T-helper 22 cell (primary cell): Measurements from ENCODE around the gene LRRC36.

Experiments
- DNase-seq: peaks from one replicate; pipeline ENCODE4 v3.0.0-alpha.2; 2020; ENCODE audit warnings: low read depth

The LRRC36 gene

DNA sequence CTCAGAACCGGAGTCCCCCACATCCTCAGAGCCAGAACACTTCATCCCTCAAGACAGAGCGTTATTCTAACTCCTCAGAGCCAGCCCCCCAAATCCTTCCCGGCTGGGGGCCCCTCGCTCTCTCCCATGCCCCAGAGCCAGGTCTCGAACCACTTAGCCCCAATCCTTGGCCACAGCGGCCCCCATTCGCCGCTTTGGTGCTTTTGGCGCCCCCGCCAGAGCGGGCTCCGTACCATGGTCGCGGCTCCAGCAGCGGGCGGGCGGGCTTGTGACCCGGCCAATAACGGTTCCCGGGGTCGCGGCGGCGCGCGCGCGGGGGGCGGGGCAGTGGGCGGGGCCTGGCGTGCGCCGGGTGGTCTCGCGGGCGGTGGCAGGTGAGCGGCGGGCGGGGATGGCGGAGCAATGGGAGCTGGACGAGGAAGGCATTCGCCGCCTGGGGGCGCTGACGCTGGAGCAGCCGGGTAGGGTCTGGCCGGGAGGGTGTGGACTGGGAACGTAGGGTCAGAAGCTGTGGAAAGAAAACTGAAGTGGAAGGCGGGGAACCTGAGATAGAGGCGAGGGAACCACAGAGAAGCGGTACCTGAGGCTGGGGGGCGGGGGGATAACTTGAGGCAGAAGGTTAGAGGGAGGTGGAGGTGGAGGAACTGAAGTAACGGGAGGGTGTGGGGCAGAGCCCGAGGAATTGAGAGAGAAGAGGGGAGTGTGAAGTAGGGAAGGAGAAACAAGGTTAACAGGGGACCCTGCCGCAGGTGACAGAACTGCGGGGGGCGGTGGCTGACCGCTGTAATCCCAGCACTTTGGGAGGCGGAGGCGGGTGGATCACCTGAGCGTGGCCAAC, at the start of gene LRRC36, which contains the start of gene KCTD19:
TSS of gene LRRC36 (plus strand) at position 344 of the 838 bp plus-strand sequence. CDS start at position 392, 48 bp downstream.
TSS of gene KCTD19 (minus strand) at position 270 of the 838 bp plus-strand sequence. CDS start at position 236, 34 bp downstream.
- no peak for DNase-seq

DNA sequence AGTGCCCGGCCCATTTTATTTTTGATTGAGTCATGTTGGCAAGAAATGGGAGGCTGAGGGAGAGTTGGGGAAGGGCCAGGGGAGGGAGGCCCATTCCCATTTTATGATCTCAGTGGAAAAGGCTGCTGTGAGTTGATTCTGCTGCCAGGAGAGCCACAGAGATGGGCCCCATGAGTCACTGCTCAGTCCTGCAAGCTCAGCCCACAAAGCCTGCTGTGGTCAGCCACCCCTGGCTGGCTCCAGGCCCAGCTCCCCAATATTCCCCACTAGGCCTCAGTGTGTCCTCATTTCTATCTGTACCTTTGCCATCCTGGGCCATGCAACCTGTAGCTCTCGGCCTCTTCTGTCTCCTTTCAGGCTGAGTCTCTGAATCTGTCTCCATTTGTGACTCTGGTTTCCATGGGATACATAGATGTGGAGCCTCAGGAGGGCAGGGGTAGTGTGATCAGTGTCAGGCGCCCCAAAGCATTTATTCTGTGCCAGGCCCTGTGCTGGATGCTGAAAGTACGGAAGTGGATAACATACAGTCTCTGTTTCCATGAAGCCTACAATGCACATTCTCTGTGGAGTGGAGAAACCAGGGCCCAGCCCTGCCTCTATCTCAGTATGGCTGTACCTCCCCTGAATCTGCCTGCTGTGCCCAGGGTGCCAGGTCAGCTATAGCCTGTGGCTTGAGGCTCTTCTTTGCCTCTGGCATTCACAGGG, 49.2 kb upstream of the LRRC36 start:
- DNase-seq: no peak

- no peak for DNase-seq
Measured at GRCh38 chr16:67277999-67278772, 48.4 kb upstream of the LRRC36 start.

DNA sequence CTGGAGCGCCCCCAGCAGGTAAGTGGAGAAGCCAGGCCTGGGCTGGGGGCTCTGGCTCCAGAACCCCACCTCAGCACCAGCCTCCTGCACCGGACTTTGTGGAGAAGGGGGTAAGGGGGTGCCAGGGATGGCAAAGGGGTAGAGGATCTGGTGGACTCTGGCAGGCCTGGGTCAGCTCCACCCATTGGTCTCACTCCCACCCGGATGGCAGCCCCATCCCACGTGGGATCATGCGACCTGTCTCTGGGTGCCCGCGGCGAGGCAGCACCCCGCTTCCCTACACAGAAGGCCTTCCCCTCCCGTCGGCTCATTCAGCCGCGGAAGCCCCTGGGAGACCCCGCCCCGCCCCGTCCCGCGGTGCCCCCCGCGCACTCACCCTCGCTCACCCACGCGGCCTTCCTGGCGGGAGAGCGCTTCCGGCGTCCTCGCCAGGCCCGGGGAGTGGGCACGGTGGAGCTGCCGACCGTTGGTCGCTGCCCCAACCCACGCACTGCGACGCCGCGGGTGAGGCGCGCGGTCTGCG, 47.8 kb upstream of the LRRC36 start:
- peak; percentile 30 for DNase-seq

- peak; percentile 60 for DNase-seq
Measured at GRCh38 chr16:67279296-67280089, 47.1 kb upstream of the LRRC36 start, which contains the start of gene PLEKHG4. Gene PLEKHG4 (plus strand): TSS chr16:67279532. CDS start chr16:67280045, 513 bp downstream.

- no peak for DNase-seq
Measured at GRCh38 chr16:67280090-67281015, 46.3 kb upstream of the LRRC36 start.

GRCh38 chr16:67281536-67282446, 44.8 kb upstream of the LRRC36 start:
- DNase-seq: no peak

GRCh38 chr16:67282447-67282805, 44.2 kb upstream of the LRRC36 start:
- no peak for DNase-seq

DNA sequence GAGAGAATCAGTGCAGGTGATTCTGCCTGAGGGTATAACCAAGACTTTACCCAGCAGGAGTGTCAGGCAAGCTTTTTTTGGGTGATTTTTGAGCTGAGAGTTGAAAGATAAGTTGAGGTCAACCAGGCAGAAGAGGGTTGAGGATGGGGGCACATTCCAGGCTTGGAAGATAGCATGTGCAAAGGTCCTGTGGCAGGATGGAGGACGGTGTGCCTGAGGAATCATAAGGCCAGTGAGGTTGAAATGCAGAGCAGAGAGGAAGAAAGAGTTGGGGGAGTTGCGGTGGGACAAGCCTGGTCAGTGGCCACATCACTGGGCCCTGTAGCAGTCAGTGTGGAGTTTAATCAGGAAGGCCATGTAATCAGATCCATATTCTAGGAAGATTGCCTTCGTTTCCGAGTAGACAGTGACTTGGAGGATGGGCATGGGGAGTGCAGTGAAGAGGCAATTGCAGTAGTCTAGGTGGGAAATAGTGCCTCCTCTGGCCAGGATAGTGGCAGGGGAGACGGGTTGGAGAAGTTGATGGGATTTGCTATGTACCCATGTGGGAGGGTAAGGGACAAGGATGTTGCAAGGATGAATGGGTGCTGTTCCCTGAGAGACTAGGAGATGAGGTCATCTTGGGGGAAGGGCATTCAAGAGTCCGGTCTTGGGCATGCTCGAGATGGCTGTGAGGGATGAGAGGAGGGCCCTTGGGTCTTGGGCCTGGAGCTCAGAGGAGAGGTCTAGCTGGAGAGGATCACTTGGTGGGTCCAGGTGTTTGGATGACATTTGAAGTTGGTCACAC, 43.4 kb upstream of the LRRC36 start:
- no peak for DNase-seq

DNA sequence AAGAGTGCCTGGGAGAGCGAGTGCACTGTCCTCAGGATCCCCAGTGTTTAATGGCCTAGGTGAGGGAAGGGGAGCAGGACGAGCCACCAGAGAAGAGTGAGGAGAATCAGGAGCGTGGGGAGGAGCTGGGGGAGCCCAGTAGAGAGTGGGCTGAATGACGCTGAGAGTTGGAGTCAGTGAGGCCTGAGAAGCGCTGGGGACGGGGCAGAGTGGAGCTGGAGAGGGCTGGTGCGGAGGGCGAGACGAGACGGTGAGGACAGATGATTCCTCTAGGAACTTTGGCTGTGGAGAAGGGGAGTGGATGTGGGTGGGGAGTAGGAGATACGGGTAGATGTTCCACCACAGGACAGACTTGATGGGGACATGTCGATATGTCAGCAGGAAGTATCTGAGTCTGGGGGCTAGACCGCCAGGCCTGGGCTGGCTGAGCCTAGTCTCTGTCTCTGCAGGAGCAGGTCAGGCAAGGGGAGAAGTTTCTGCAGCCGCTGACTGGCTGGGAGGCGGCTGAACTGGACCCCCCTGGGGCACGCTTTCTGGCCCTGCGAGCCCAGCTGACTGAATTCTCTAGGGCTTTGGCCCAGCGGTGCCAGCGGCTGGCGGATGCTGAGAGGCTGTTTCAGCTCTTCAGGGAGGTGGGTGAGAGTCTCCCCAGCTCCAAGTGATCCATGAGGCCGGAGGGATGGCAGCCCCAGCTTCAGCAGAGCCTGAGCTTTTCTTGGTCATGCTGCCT, 42.6 kb upstream of the LRRC36 start:
- DNase-seq: no peak

DNA sequence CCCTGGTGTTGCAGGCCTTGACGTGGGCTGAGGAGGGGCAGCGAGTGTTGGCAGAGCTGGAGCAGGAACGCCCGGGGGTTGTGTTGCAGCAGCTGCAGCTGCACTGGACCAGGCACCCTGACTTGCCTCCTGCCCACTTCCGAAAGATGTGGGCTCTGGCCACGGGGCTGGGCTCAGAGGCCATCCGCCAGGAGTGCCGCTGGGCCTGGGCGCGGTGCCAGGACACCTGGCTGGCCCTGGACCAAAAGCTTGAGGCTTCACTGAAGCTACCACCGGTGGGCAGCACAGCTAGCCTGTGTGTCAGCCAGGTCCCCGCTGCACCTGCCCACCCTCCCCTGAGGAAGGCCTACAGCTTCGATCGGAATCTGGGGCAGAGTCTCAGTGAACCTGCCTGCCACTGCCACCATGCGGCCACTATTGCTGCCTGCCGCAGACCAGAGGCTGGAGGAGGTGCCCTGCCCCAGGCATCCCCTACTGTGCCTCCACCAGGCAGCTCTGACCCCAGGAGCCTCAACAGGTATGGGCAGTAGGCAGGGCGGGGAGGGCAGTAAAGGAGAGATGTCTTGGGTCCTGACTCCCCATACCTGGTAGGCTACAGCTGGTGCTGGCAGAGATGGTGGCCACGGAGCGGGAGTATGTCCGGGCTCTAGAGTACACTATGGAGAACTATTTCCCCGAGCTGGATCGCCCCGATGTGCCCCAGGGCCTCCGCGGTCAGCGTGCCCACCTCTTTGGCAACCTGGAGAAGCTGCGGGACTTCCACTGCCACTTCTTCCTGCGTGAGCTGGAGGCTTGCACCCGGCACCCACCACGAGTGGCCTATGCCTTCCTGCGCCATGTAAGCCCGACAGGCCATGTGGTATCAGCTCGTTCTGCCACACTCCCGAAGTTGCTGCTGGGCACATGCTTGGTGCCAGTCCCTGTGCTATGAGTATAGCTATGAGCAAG, 41.6 kb upstream of the LRRC36 start:
- DNase-seq: no peak

- no peak for DNase-seq
Measured at GRCh38 chr16:67286441-67287235, 40.0 kb upstream of the LRRC36 start.

DNA sequence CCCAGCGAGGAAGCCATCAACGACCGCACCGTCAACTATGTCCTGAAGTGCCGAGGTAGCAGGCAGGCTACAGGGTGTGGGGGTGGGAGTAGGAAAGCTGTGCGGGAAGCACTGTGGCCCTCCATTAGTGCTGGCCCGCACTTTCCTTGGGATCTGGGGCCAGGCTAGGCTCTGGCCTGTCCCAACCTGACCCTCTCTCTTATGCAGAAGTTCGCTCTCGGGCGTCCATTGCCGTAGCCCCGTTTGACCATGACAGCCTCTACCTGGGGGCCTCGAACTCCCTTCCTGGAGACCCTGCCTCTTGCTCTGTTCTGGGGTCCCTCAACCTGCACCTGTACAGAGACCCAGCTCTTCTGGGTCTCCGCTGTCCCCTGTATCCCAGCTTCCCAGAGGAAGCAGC, 38.7 kb upstream of the LRRC36 start:
- DNase-seq: no peak

- DNase-seq: no peak
Measured at GRCh38 chr16:67291461-67291860, 35.2 kb upstream of the LRRC36 start.

DNA sequence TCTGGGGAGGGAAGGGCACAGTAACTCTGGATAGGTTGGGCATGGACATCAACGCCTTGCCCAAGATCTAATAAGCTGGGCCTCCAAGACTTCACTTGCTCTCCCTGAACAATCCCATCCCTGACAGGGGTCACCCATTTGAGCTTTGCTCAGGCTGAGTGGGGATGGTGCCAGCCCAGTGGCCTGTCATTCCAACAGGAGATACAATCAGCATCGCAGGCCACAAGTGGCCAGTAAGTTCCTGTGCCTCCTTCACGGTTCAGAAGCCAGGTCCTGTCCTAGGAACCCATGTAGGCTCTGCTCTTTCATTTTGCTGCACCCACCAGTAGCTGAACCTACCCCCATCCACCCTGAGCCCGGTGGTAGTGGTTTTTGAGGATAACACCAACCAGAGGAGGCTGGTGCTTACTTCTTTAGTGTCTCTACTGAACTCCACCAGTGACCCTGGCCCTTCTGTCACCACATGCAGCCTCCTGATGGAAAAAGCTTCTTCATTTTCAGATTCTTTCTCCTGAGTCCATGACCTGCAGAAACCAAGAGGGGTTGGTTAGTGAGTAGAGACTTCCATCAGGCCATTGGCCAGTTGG, 32.4 kb upstream of the LRRC36 start:
- no peak for DNase-seq
